ENCODE measurements around the gene EVI2A. TPM values are rescaled to one million over a fixed set of nuclear protein-coding genes. Genes with fewer than 3 reads are reported as not detected.

EVI2A gene
- total RNA-seq, 1 donor from 2014 or later = 20.7 TPM

Other genes starting within 250 kb of the EVI2A start
- 32.4 and 36.8 TPM in 2 replicates for gene NF1, start 226.6 kb downstream of the EVI2A start, total RNA-seq
- 0.11 and 0.16 TPM in 2 replicates for gene OMG, start 24.4 kb downstream of the EVI2A start, total RNA-seq
- gene EVI2B, start 7.6 kb downstream of the EVI2A start, total RNA-seq = 13.0 and 13.9 TPM in 2 replicates
- gene RAB11FIP4, start 70.1 kb upstream of the EVI2A start, total RNA-seq = 20.8 and 26.2 TPM in 2 replicates

Data from activated T-helper 2 cell treated with anti-CD3 and anti-CD28 coated beads, Interferon-gamma antibody, Interleukin-2, Interleukin-4, amounts not matched to agents 10 μg/mL and 5 μg/mL and 100 μg/mL, durations not matched to agents 14 hours and 24 hours and 36 hours (primary cell).